ACC112 (cell line): ENCODE data around the gene GNS.
"Not testable (repeated sequence)": the region's sequence is repeated elsewhere in the genome, so short reads cannot be mapped to it uniquely, and the experiment has no call there.

Experiments
- H2AFZ ChIP-seq: fragments of 200-600 bp; sonication (generic); one replicate; pipeline ENCODE4 v1.6.0; 2017; ENCODE audit warnings: antibody characterized with exemption, low read length; ENCODE audit not compliant: unreplicated experiment
- H3K27ac ChIP-seq: fragments of 200-600 bp; sonication (generic); 2 replicates; pipeline ENCODE4 v1.5.1; 2014; ENCODE audit warnings: low read depth, mild to moderate bottlenecking, antibody characterized with exemption, low read length, moderate library complexity
- H3K27me3 ChIP-seq: fragments of 200-600 bp; sonication (generic); 2 replicates; pipeline ENCODE4 v1.6.1; 2014; ENCODE audit warnings: mild to moderate bottlenecking, antibody characterized with exemption, low read length, moderate library complexity, mixed read lengths; ENCODE audit not compliant: insufficient read depth
- H3K36me3 ChIP-seq: fragments of 200-600 bp; sonication (generic); 2 replicates; pipeline ENCODE4 v1.6.1; 2016; ENCODE audit warnings: mild to moderate bottlenecking, antibody characterized with exemption, low read length, moderate library complexity, mixed read lengths; ENCODE audit not compliant: insufficient read depth
- H3K4me1 ChIP-seq: fragments of 200-600 bp; sonication (generic); one replicate; pipeline ENCODE4 v1.6.1; 2016; ENCODE audit warnings: low read length, mixed read lengths; ENCODE audit not compliant: insufficient read depth, unreplicated experiment, control insufficient read depth
- H3K4me3 ChIP-seq: fragments of 200-600 bp; sonication (generic); 2 replicates; pipeline ENCODE4 v1.5.1; 2014; ENCODE audit warnings: mild to moderate bottlenecking, low read depth, low read length
- H3K79me2 ChIP-seq: fragments of 200-600 bp; sonication (generic); one replicate; pipeline ENCODE4 v1.6.0; 2016; ENCODE audit warnings: low read length; ENCODE audit not compliant: control insufficient read depth, unreplicated experiment, insufficient read depth

Gene GNS

DNA sequence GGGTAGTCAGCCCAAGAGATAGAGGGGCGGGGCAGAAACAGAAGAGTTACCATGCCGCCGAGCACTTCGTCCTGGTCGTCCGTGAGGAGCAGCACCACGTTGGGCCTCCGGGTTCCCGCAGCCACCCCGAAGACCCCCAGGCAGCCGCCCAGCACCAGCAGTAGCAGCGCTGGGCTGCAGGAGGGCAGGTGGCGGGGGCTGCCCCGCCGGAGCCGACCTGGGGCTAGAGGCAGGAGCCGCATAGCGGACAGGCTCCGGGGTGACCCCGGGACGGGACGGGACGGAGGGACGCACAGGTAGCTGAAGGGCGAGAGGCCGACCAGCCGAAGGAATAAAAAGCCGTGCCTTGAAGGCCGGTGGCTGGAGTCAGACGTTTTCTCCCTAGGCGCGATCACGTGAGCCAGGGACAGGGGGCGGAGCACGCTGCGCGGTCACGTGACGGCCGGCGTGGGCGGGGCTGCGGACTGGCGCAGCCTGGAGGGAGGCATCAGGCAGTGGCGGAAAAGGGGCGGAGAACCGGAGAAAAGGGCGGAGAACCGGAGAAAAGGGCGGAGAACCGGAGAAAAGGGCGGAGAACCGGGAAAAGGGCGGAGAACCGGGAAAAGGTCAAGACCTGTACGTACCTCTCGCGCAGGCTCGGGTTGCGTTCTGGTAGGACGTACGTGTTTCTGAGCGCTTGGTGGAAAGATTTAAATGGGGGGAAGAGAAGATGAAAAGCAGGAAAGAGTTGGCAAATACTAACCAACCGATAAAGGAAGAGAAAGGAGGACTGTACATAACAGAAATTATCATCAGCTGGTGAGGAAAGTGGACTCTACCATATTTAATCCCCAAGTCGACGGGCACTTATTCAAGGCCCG is at the start of gene GNS:
GNS (minus strand) TSS at position 372 of the 860 bp plus-strand sequence; CDS start at position 242, 130 bp downstream.
- Histone ChIP-seq H3K36me3 (no peaks in the 10 kb centered on the region), H3K27me3 (no peaks in the 10 kb centered on the region), H3K27ac (peak within 1 kb of the TSS; percentile 53), H2AFZ (peak within 1 kb of the TSS; percentile 93), H3K79me2 (peaks cover 34% of the 10 kb centered on the region), H3K4me3 (peak within 1 kb of the TSS; percentile 92), H3K4me1 (peaks cover 22% of the 10 kb centered on the region)

GRCh38 chr12:64808110-64808509 is 48.9 kb upstream of the GNS start:
- H3K4me3 ChIP-seq, result no peak overlapping the region
- no peak overlapping the region for H2AFZ ChIP-seq

GRCh38 chr12:64806593-64807460 is 47.6 kb upstream of the GNS start:
- Histone ChIP-seq H3K4me1 (peaks cover 11% of the 10 kb centered on the region), H2AFZ (no peak overlapping the region), H3K79me2 (no peaks in the 10 kb centered on the region), H3K4me3 (no peak overlapping the region), H3K36me3 (no peaks in the 10 kb centered on the region), H3K27me3 (peaks cover 36% of the 10 kb centered on the region), H3K27ac (no peak overlapping the region)

More at GRCh38 chr12:64808110-64808509, 48.9 kb upstream of the GNS start:
- peaks cover 40% of the 10 kb centered on the region for H3K27me3 ChIP-seq
- no peak overlapping the region for H3K27ac ChIP-seq
- no peaks in the 10 kb centered on the region for H3K36me3 ChIP-seq
- H3K79me2 ChIP-seq, result no peaks in the 10 kb centered on the region
- H3K4me1 ChIP-seq, result peaks cover 11% of the 10 kb centered on the region

- Histone ChIP-seq H3K27me3 (peaks cover 30% of the 10 kb centered on the region), H3K27ac (no peak overlapping the region), H3K79me2 (no peaks in the 10 kb centered on the region), H3K4me3 (no peak overlapping the region), H3K4me1 (peaks cover 11% of the 10 kb centered on the region), H2AFZ (no peak overlapping the region), H3K36me3 (no peaks in the 10 kb centered on the region)
Observed at GRCh38 chr12:64806173-64806572, 47.0 kb upstream of the GNS start.

GRCh38 chr12:64802180-64802775 is 43.1 kb upstream of the GNS start:
- not testable (repeated sequence) for H2AFZ ChIP-seq, H3K4me3 ChIP-seq, H3K36me3 ChIP-seq, H3K79me2 ChIP-seq, H3K27ac ChIP-seq
- H3K4me1 ChIP-seq, result peaks cover 11% of the 10 kb centered on the region
- peaks cover 32% of the 10 kb centered on the region for H3K27me3 ChIP-seq

GRCh38 chr12:64801381-64801780 is 42.2 kb upstream of the GNS start:
- H3K27me3 ChIP-seq, result peaks cover 32% of the 10 kb centered on the region
- H2AFZ ChIP-seq, result no peak overlapping the region
- no peaks in the 10 kb centered on the region for H3K36me3 ChIP-seq
- H3K27ac ChIP-seq, result no peak overlapping the region
- peaks cover 5% of the 10 kb centered on the region for H3K4me1 ChIP-seq
- no peaks in the 10 kb centered on the region for H3K79me2 ChIP-seq
- H3K4me3 ChIP-seq, result no peak overlapping the region

DNA sequence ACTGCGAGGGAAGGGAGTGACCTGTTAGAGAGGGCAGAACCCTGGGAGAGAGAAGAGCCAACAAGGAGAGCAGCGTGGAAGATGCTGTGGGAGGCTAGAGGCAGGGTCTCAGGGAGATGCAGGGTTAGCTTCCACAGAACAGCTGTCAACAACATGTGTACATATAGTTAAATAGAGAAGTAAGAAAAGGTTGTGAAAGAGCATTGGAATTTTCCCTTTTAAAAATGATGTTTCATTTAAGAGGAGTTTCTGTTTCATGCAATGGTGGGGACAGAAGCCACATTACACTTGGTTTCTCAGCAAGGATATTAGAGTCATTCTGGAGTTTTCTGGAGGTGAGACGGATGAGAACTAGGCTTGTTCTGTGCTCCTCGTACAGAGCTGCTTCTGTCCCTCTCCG is 41.4 kb upstream of the GNS start:
- Histone ChIP-seq H3K4me1 (peaks cover 5% of the 10 kb centered on the region), H3K4me3 (no peak overlapping the region), H3K27me3 (peaks cover 27% of the 10 kb centered on the region), H3K27ac (no peak overlapping the region), H2AFZ (no peak overlapping the region), H3K79me2 (no peaks in the 10 kb centered on the region), H3K36me3 (no peaks in the 10 kb centered on the region)

DNA sequence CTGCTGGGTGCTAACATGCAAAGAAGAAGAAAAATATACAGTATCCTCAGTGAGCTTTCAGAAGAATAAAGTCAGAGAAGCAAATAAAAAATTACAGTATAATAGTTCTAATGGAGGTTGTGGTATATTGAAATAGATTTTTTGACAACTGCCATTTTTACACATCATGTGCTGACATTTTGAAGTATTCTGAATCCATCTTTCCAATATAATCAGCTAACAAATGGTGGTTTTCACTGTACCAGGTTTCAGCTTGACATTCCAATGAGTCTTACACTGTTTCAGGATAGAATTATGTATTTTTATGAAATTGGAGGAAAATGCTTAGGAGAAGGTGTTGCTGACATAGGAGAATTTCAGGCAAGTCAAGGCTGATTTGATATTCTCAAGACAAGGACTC is 39.0 kb upstream of the GNS start:
- Histone ChIP-seq H2AFZ (no peak overlapping the region), H3K4me1 (peaks cover 5% of the 10 kb centered on the region), H3K27me3 (peaks cover 21% of the 10 kb centered on the region), H3K79me2 (no peaks in the 10 kb centered on the region), H3K4me3 (no peak overlapping the region), H3K27ac (no peak overlapping the region), H3K36me3 (no peaks in the 10 kb centered on the region)

DNA sequence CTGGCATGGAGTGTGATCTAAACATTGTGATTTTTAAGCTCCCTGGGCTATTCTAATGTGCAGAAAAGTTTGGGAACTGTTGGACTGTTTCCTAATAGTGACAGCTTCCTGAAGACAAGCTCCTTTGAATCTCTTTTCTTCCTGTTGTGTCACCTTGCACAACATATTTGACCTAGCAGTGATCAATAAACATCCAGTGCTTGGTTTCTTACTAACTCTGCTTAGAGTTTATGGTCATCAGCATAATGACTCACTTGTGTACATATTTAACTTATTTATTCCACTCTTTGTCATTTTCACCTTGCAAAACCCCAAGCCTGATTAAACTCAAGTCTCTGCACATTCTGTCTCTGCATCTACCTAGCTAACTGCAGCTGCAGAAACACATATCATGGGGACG is 38.0 kb upstream of the GNS start:
- Histone ChIP-seq H3K79me2 (no peaks in the 10 kb centered on the region), H3K36me3 (no peaks in the 10 kb centered on the region), H2AFZ (no peak overlapping the region)

DNA sequence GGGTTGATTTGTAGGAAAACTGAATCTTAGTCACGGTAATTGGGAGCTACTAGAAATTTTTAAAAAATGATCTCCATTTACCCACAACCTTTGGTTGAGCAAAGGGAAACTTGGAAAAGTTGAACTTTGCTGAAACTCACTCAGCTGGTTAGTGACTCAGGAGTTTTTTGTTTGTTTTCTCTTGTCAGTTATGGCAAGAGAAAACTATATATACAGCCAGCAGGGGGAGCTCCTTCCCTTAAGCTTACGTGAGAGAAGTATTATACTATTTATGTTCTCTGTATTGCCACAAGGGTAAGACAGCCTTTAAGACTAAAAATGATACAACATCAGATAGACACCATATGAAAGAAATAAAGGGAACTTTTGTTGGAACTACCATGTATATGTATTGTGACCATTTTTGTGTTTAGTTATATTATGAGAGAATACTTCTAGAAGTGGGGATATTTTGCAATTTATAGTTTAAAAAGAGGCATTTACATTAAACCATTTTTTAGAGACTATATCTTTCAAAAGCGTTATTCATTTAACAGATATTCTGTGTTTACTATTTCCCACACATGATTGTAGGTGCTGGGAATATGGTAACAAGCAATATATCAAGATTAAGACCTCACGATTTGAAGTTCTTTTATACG is 37.1 kb upstream of the GNS start:
- H3K27ac ChIP-seq, result no peak overlapping the region
- no peak overlapping the region for H3K4me3 ChIP-seq
- H3K36me3 ChIP-seq, result no peaks in the 10 kb centered on the region
- H3K4me1 ChIP-seq, result peaks cover 5% of the 10 kb centered on the region
- H2AFZ ChIP-seq, result peak overlapping the region; percentile 10
- no peaks in the 10 kb centered on the region for H3K79me2 ChIP-seq
- peaks cover 21% of the 10 kb centered on the region for H3K27me3 ChIP-seq

More for the DNA sequence above, 38.0 kb upstream of the GNS start:
- no peak overlapping the region for H3K4me3 ChIP-seq
- H3K27me3 ChIP-seq, result peaks cover 21% of the 10 kb centered on the region
- H3K4me1 ChIP-seq, result peaks cover 5% of the 10 kb centered on the region
- no peak overlapping the region for H3K27ac ChIP-seq
